ENCODE measurements around the gene NOD1. TPM values are rescaled to one million over a fixed set of nuclear protein-coding genes. Genes with fewer than 3 reads are reported as not detected.

NOD1 gene
- polyA plus RNA-seq, 3 donors from 2014 or later: 5.7 to 9.9 (median 7.4) TPM

GRCh38 chr7:30445770-30446169 is 32.8 kb downstream of the NOD1 start:
- peak overlapping the region; percentile 6 to 86 (median 50) for H3K27ac Mint-ChIP-seq
- no peaks in the 10 kb centered on the region for H3K9me3 Mint-ChIP-seq
- peak; percentile 71 to 80 (median 75) for DNase-seq
- peaks cover 7 to 17% of the 10 kb centered on the region in 2 donors for H3K4me1 Mint-ChIP-seq
- peak overlapping the region in 2 of 5 donors; percentile 6 to 28 for H3K4me3 Mint-ChIP-seq
- peaks cover 0 to 2% (median 0%) of the 10 kb centered on the region in 3 donors for H3K27me3 Mint-ChIP-seq (ENCODE audit: low read depth in 3 of 3)
- H3K36me3 Mint-ChIP-seq: peaks cover 6 to 8% (median 7%) of the 10 kb centered on the region in 3 donors

DNA sequence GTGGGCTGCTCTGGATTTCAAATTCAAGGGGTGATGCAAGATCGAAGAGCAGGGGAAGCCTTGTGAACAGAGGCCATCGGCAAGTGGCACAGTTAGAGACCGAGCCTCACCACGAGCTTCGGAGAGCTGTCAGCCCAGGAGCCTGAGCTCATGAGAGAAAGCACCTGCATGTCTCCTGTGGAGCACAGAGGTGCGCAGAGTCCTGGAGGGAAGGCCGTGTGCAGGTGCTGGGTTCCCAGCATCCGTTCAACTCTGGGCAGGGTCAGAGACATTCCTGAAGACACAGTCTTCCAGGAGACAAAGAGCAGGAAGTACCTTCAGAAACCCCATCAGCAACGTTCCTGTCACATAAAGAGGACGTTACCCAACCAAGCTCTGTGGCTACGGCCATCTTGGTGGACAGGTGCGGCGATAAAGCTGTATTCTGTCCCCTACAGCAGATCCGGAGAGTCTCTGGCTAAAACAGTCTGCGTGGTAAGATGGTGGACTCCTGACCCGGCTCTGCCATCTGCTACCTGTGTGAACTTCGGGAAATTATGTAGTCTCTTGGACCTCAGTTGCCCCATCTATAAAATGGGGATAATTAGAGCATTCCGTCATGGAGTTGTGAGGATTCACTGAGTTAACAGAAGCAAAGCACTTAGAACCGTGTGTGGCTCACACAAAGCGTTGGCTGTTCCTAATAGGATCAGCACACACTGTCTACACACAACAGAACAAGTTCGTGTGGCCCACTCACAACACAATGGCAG is 40.6 kb downstream of the NOD1 start:
- Mint-ChIP-seq H3K36me3 (peaks cover 33 to 51% (median 42%) of the 10 kb centered on the region in 3 donors), H3K4me3 (no peak overlapping the region), H3K4me1 (no peaks in the 10 kb centered on the region), H3K9me3 (no peaks in the 10 kb centered on the region), H3K27ac (no peak overlapping the region), H3K27me3 (ENCODE audit: low read depth in 3 of 3) (peaks cover 0 to 2% (median 1%) of the 10 kb centered on the region in 3 donors)
- DNase-seq: no peak

DNA sequence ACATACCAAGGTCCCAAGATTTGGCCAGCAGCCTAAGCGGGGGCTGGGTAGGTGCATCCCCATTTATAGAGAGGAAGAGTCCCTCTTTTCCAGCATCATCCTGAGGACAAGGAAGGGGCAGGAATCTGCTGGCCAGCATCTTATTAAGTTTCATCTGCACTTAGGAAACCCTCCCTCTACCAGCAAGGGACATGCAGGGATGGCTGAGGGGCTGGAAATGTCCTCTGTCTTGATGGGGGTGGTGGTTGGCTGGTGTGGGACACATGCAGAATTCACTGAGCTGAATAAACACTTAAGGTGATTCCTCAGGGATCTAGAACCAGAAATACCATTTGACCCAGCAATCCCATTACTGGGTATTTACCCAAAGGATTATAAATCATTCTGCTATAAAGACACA is 42.1 kb downstream of the NOD1 start:
- H3K4me1 Mint-ChIP-seq: no peaks in the 10 kb centered on the region
- H3K4me3 Mint-ChIP-seq: no peak overlapping the region
- DNase-seq: no peak
- no peaks in the 10 kb centered on the region for H3K9me3 Mint-ChIP-seq
- H3K27me3 Mint-ChIP-seq (ENCODE audit: low read depth in 3 of 3): peaks cover 0 to 2% (median 1%) of the 10 kb centered on the region in 3 donors
- peaks cover 40 to 56% (median 54%) of the 10 kb centered on the region in 3 donors for H3K36me3 Mint-ChIP-seq
- H3K27ac Mint-ChIP-seq: no peak overlapping the region

GRCh38 chr7:30436046-30436445 is 42.5 kb downstream of the NOD1 start:
- Mint-ChIP-seq H3K36me3 (peaks cover 40 to 56% (median 54%) of the 10 kb centered on the region in 3 donors), H3K4me3 (no peak overlapping the region), H3K27ac (no peak overlapping the region), H3K9me3 (no peaks in the 10 kb centered on the region), H3K4me1 (peaks cover 0 to 4% of the 10 kb centered on the region in 2 donors), H3K27me3 (ENCODE audit: low read depth in 3 of 3) (peaks cover 0 to 2% (median 1%) of the 10 kb centered on the region in 3 donors)
- DNase-seq: no peak

DNA sequence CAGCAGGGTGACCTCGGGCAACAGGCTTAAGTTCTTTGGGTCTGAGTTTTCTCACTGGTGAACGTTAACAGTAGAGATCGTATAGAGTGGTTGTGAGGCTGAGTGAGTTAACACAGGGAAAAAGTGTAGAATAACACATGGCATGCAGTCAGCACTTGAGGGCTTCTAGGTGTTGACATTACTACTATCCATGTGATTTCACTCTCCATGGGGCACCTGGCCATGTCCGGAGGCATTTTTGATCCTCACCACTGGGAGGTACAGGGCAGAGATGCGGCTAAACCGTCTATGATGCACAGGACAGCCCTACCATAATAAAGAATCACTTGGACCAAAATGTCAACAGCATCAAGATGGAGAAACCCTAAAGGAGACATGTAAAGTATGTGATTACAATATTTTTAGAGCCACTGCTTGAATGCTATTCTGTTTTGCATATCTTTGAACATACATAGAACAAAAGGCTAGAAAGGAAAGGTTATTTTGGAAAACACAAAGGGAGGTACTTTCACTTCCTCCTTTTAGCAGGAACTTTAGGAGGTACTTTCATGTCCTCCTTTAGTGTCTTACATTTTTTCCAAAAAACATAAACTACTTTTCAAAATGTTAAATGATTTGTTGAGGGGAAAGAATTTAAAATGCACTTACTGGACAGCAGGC is 44.3 kb downstream of the NOD1 start:
- Mint-ChIP-seq H3K27me3 (ENCODE audit: low read depth in 3 of 3) (peaks cover 0 to 2% (median 1%) of the 10 kb centered on the region in 3 donors), H3K27ac (peak overlapping the region in 2 of 6 donors; percentile 12 to 67), H3K4me1 (peaks cover 0 to 8% of the 10 kb centered on the region in 2 donors), H3K4me3 (no peak overlapping the region), H3K9me3 (no peaks in the 10 kb centered on the region), H3K36me3 (peaks cover 42 to 63% (median 61%) of the 10 kb centered on the region in 3 donors)
- DNase-seq: no peak

DNA sequence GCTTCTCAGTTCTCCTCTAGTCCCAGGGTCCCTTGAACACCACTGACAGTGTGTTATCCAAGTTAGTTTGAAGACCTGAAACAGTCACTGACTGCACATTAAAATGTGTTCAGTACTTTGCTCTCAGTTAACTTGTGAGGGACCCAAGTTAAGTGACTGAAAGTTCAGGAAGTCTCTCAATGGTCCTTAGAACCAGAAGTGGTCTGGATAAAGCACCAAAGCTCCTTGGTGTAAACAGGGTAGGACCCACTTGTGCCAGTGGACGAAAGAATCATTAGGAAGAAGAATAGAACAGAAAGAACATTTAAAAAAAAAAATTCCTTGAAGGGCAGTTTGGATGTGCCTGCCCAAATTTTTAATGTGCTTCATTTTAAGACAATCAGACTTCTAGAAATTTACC is 45.1 kb downstream of the NOD1 start:
- H3K27me3 Mint-ChIP-seq (ENCODE audit: low read depth in 3 of 3): peaks cover 0 to 2% (median 1%) of the 10 kb centered on the region in 3 donors
- no peak for DNase-seq
- H3K4me3 Mint-ChIP-seq: no peak overlapping the region
- no peaks in the 10 kb centered on the region for H3K9me3 Mint-ChIP-seq
- peaks cover 38 to 61% (median 57%) of the 10 kb centered on the region in 3 donors for H3K36me3 Mint-ChIP-seq
- H3K27ac Mint-ChIP-seq: peak overlapping the region in 1 of 6 donors; percentile 5
- peaks cover 0 to 8% of the 10 kb centered on the region in 2 donors for H3K4me1 Mint-ChIP-seq

- H3K4me3 Mint-ChIP-seq: no peak overlapping the region
- no peak for DNase-seq
- no peak overlapping the region for H3K27ac Mint-ChIP-seq
- H3K9me3 Mint-ChIP-seq: no peaks in the 10 kb centered on the region
- peaks cover 0 to 8% of the 10 kb centered on the region in 2 donors for H3K4me1 Mint-ChIP-seq
- H3K27me3 Mint-ChIP-seq (ENCODE audit: low read depth in 3 of 3): peaks cover 0 to 2% (median 1%) of the 10 kb centered on the region in 3 donors
- H3K36me3 Mint-ChIP-seq: peaks cover 34 to 60% (median 57%) of the 10 kb centered on the region in 3 donors
These were observed 45.5 kb downstream of the NOD1 start for GRCh38 chr7:30433082-30433481.

DNA sequence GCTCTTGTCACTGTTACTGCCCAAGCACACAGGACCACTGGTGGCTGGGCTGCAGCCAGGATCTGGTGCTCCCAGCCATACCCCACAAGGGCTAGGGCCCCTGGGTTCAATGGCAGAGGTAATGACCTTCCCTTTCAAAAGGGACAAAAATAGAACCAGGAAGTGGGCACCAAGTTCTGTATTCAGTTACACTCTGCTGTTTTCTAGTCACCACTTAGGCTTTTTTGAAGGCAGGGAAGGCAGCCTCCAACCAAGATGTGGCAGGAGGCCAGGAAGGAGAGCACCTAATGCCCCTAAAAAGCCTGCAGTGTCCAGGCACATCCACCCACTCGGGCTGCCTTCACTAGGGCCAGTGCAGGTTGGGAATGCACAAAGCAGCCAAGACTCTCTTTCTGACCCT is 47.8 kb downstream of the NOD1 start:
- Mint-ChIP-seq H3K4me3 (no peak overlapping the region), H3K9me3 (no peaks in the 10 kb centered on the region), H3K4me1 (peaks cover 3 to 8% of the 10 kb centered on the region in 2 donors), H3K27ac (peak overlapping the region in 3 of 6 donors; percentile 13 to 56 (median 34)), H3K27me3 (ENCODE audit: low read depth in 3 of 3) (peaks cover 0 to 2% (median 1%) of the 10 kb centered on the region in 3 donors), H3K36me3 (peaks cover 26 to 58% (median 48%) of the 10 kb centered on the region in 3 donors)
- no peak for DNase-seq

GRCh38 chr7:30430276-30430675 is 48.3 kb downstream of the NOD1 start:
- H3K27ac Mint-ChIP-seq: peak overlapping the region in 2 of 6 donors; percentile 13 to 29
- peaks cover 26 to 62% (median 51%) of the 10 kb centered on the region in 3 donors for H3K36me3 Mint-ChIP-seq
- H3K9me3 Mint-ChIP-seq: no peaks in the 10 kb centered on the region
- DNase-seq: no peak
- peaks cover 3 to 8% of the 10 kb centered on the region in 2 donors for H3K4me1 Mint-ChIP-seq
- H3K4me3 Mint-ChIP-seq: no peak overlapping the region
- peaks cover 0 to 2% (median 0%) of the 10 kb centered on the region in 3 donors for H3K27me3 Mint-ChIP-seq (ENCODE audit: low read depth in 3 of 3)

GRCh38 chr7:30429156-30429530 is 49.4 kb downstream of the NOD1 start:
- peaks cover 18 to 55% (median 44%) of the 10 kb centered on the region in 3 donors for H3K36me3 Mint-ChIP-seq
- no peaks in the 10 kb centered on the region for H3K9me3 Mint-ChIP-seq
- H3K27me3 Mint-ChIP-seq (ENCODE audit: low read depth in 3 of 3): no peaks in the 10 kb centered on the region
- peaks cover 8 to 18% of the 10 kb centered on the region in 2 donors for H3K4me1 Mint-ChIP-seq
- H3K4me3 Mint-ChIP-seq: no peak overlapping the region
- H3K27ac Mint-ChIP-seq: peak overlapping the region in 1 of 6 donors; percentile 28
- no peak for DNase-seq

DNA sequence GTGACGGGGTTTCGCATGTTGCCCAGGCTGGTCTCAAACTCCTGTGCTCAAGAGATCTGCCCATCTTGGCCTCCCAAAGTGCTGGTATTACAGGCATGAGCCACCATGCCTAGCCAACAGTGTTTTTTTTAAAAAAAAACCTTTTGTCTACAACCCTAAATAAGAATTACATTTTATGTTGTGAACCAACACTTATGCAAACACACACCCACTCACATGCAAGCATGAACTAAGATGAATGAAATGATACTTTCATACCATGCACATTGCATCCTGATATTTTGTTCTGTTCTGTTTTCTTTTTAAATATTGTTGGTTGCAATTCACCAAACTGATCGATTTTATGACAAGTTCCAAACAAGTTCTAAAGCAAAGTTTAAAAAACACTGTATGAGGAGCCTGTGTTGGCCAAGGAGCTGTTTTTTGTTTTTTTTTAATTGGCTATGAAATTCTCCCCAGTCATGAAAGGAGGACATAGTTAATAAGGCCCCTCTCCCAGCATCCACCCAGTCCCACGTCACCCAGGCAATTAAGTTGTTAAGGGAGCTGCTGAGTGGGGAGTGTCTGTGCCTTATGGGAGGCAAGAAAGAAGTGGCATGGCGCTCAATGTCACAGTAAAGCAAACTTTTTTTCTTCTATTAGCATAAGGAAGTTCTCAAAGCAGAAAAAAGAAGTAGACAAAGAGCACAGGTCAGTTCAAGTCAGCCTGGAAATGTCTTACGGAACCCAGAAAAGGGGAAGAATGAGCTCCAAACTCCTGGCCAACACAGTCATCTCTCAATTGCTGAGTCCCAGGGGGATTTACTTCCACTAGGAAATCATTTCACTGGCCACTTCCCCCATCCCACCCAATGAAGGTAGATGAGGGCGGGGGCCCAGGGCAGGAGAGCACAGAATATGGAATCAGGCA is 50.1 kb downstream of the NOD1 start:
- H3K36me3 Mint-ChIP-seq: peaks cover 12 to 52% (median 39%) of the 10 kb centered on the region in 3 donors
- peaks cover 15 to 25% of the 10 kb centered on the region in 2 donors for H3K4me1 Mint-ChIP-seq
- no peak for DNase-seq
- no peaks in the 10 kb centered on the region for H3K27me3 Mint-ChIP-seq (ENCODE audit: low read depth in 3 of 3)
- H3K27ac Mint-ChIP-seq: peak overlapping the region in 1 of 6 donors; percentile 28
- H3K9me3 Mint-ChIP-seq: no peaks in the 10 kb centered on the region
- H3K4me3 Mint-ChIP-seq: no peak overlapping the region

GRCh38 chr7:30427296-30428070 is 51.1 kb downstream of the NOD1 start:
- peaks cover 9 to 47% (median 34%) of the 10 kb centered on the region in 3 donors for H3K36me3 Mint-ChIP-seq
- H3K27ac Mint-ChIP-seq: peak overlapping the region in 2 of 6 donors; percentile 29 to 46

More at GRCh38 chr7:30427296-30428070, 51.1 kb downstream of the NOD1 start:
- Mint-ChIP-seq H3K4me1 (peaks cover 24 to 35% of the 10 kb centered on the region in 2 donors), H3K4me3 (no peak overlapping the region), H3K27me3 (ENCODE audit: low read depth in 3 of 3) (no peaks in the 10 kb centered on the region), H3K9me3 (no peaks in the 10 kb centered on the region)
- no peak for DNase-seq

All from immature natural killer cell (primary cell).